SK-N-SH (cell line): Measurements from ENCODE around the gene ATP6V0E1. TPM values are rescaled to one million over a fixed set of nuclear protein-coding genes. Genes with fewer than 3 reads are reported as not detected.

ENCODE experiments used
- CTCF ChIA-PET: fragments of 300-600, 350-600 bp; formaldehyde crosslinking; extraction: SDS; loops from one replicate; lab custom pipeline; 2021; lab: Yijun Ruan, JAX
- POLR2A ChIA-PET: fragments of 350-600 bp; sonication (Branson Sonifier 250); formaldehyde crosslinking; extraction: SDS; loops from one replicate; lab custom pipeline; 2020; ENCODE audit warnings: antibody characterized with exemption, inconsistent platforms; lab: Yijun Ruan, JAX
- DNase-seq: peaks from one replicate; pipeline ENCODE4 v3.0.0; 2012
- H2AFZ ChIP-seq: fragments of 200-600 bp; sonication (generic); 2 replicates; pipeline ENCODE4 v1.8.1; 2016; ENCODE audit warnings: antibody characterized with exemption, mild to moderate bottlenecking, low read depth
- H3F3A ChIP-seq: fragments of 200-600 bp; sonication (generic); replicated peaks from 2 replicates; pipeline ENCODE3; 2016; ENCODE audit warnings: antibody characterized with exemption, mild to moderate bottlenecking; ENCODE audit not compliant: insufficient read depth
- H3K27ac ChIP-seq, 2 experiments: fragments of 200-500 bp in 1 of 2; fragments of 200-600 bp in 1 of 2; sonication (Bioruptor generic) in 1 of 2; sonication (generic), shearing (Covaris generic) in 1 of 2; 2 replicates each; pipeline versions ENCODE4 v1.5.1 to v1.6.1; 2014 to 2016; ENCODE audit warnings: low read depth in 2 of 2, inconsistent platforms in 1 of 2, low read length in 1 of 2, mild to moderate bottlenecking in 1 of 2, mixed read lengths in 1 of 2
- H3K27me3 ChIP-seq: fragments of 200-600 bp; sonication (generic), shearing (Covaris generic); 2 replicates; pipeline ENCODE4 v1.6.1; 2016; ENCODE audit warnings: mixed run types; ENCODE audit not compliant: insufficient read depth
- H3K36me3 ChIP-seq, 2 experiments: fragments of 200-500 bp in 1 of 2; fragments of 200-600 bp in 1 of 2; sonication (Bioruptor generic) in 1 of 2; sonication (generic) in 1 of 2; replicated peaks in 1 of 2; 2 replicates each; pipeline versions ENCODE3 to v1.5.1; 2014 to 2016; ENCODE audit warnings: low read length in 1 of 2, mild to moderate bottlenecking in 1 of 2; ENCODE audit not compliant: insufficient read depth in 2 of 2, control insufficient read depth in 1 of 2
- H3K4me1 ChIP-seq, 2 experiments: fragments of 200-500 bp in 1 of 2; fragments of 200-600 bp in 1 of 2; sonication (Bioruptor generic) in 1 of 2; sonication (generic), shearing (Covaris generic) in 1 of 2; 2 replicates each; pipeline versions ENCODE4 v1.5.1 to v1.6.1; 2014 to 2016; ENCODE audit warnings: low read depth in 1 of 2, low read length in 1 of 2, mixed run types in 1 of 2; ENCODE audit not compliant: insufficient read depth in 2 of 2, control insufficient read depth in 1 of 2
- H3K4me2 ChIP-seq: fragments of 200-600 bp; sonication (generic), shearing (Covaris generic); 2 replicates; pipeline ENCODE4 v1.6.1; 2017; ENCODE audit warnings: mixed run types
- H3K4me3 ChIP-seq, 2 experiments: fragments of 200-500 bp in 1 of 2; fragments of 200-600 bp in 1 of 2; sonication (Bioruptor generic) in 1 of 2; sonication (generic), shearing (Covaris generic) in 1 of 2; 2 replicates each; pipeline versions ENCODE4 v1.5.1 to v1.8.1; 2014 to 2016; ENCODE audit warnings: low read depth in 2 of 2, inconsistent platforms in 1 of 2, low read length in 1 of 2, mild to moderate bottlenecking in 1 of 2, mixed read lengths in 1 of 2, moderate library complexity in 1 of 2
- H3K79me2 ChIP-seq: fragments of 200-600 bp; sonication (generic); 2 replicates; pipeline ENCODE4 v1.8.1; 2017; ENCODE audit warnings: mild to moderate bottlenecking; ENCODE audit not compliant: insufficient read depth
- H3K9ac ChIP-seq: fragments of 200-600 bp; sonication (generic); 2 replicates; pipeline ENCODE4 v1.6.1; 2017; ENCODE audit warnings: mixed run types
- H3K9me2 ChIP-seq: fragments of 200-600 bp; sonication (generic); 2 replicates; pipeline ENCODE4 v1.6.1; 2017; ENCODE audit warnings: mixed run types
- H3K9me3 ChIP-seq: fragments of 200-600 bp; sonication (generic); 2 replicates; pipeline ENCODE4 v1.6.1; 2017; ENCODE audit warnings: mixed run types, mild to moderate bottlenecking, moderate library complexity
- H4K20me1 ChIP-seq: fragments of 200-600 bp; sonication (generic); 2 replicates; pipeline ENCODE4 v1.6.1; 2017; ENCODE audit warnings: mild to moderate bottlenecking, mixed run types; ENCODE audit not compliant: insufficient read depth
- CHD2 ChIP-seq: fragments of 150-350 bp; IDR thresholded peaks from 2 replicates; pipeline ENCODE4 v1.6.1; 2018; ENCODE audit warnings: low read length; ENCODE audit not compliant: partially characterized antibody
- EP300 ChIP-seq, 2 experiments: IDR thresholded peaks; 2 replicates each; pipeline versions ENCODE4 v1.4.0 to v1.6.1; 2012; ENCODE audit warnings: borderline replicate concordance in 1 of 2, low read depth in 1 of 2, low read length in 1 of 2
- GATA2 ChIP-seq: sonication (generic); formaldehyde crosslinking; IDR thresholded peaks from 2 replicates; pipeline ENCODE4 v1.5.0; 2020; ENCODE audit warnings: mild to moderate bottlenecking, missing genetic modification reagents
- JUND ChIP-seq: IDR thresholded peaks from 2 replicates; pipeline ENCODE4 v1.4.0; 2012
- MXI1 ChIP-seq: IDR thresholded peaks from 2 replicates; pipeline ENCODE4 v1.6.1; 2012; ENCODE audit warnings: mild to moderate bottlenecking, low read depth, low read length, improper control_type of control experiment
- NRF1 ChIP-seq: IDR thresholded peaks from 2 replicates; pipeline ENCODE4 v1.6.1; 2012; ENCODE audit warnings: low read depth, mild to moderate bottlenecking, low read length
- RFX5 ChIP-seq: IDR thresholded peaks from 2 replicates; pipeline ENCODE4 v1.6.1; 2012; ENCODE audit warnings: mild to moderate bottlenecking, improper control_type of control experiment, low read length
- RXRA ChIP-seq: IDR thresholded peaks from 2 replicates; pipeline ENCODE4 v1.4.0; 2012; ENCODE audit warnings: low read depth, mild to moderate bottlenecking, borderline replicate concordance
- SIN3A ChIP-seq: IDR thresholded peaks from 2 replicates; pipeline ENCODE4 v1.6.1; 2012; ENCODE audit warnings: low read depth, mild to moderate bottlenecking, low read length, moderate library complexity, borderline replicate concordance
- SMC3 ChIP-seq: IDR thresholded peaks from 2 replicates; pipeline ENCODE4 v1.6.1; 2012; ENCODE audit warnings: low read depth, low read length, improper control_type of control experiment
- TEAD4 ChIP-seq: IDR thresholded peaks from 2 replicates; pipeline ENCODE4 v1.4.0; 2012; ENCODE audit warnings: mild to moderate bottlenecking, borderline replicate concordance; ENCODE audit not compliant: insufficient read depth
- WGBS: methylation state at CpG from one replicate; pipeline ENCODE4 v1.1.6; 2017; ENCODE audit warnings: low lambda C conversion rate; 5-methylcytosine and 5-hydroxymethylcytosine counted together
- polyA plus RNA-seq, 3 experiments: library from polyadenylated mRNA; depleted of rRNA; stranded (reverse); fragments of >200 nt; gene quantifications; 2 replicates each; pipeline ENCODE4 v1.2.3, GENCODE V29; 2012
- TF ChIP-seq, protein P1 (sequence below): IDR thresholded peaks from 2 replicates; pipeline ENCODE4 v1.4.0; 2012; ENCODE audit warnings: low read depth, borderline replicate concordance
- TF ChIP-seq, protein P2 (sequence below): fragments of 150-350 bp; IDR thresholded peaks from 2 replicates; pipeline ENCODE4 v1.6.1; 2016; ENCODE audit warnings: mild to moderate bottlenecking, low read depth, low read length
- TF ChIP-seq, protein P3 (sequence below): IDR thresholded peaks from 2 replicates; pipeline ENCODE4; 2012

Gene ATP6V0E1
- polyA plus RNA-seq, 1 of the 3 experiments (the other 2 are of a cell fraction) = 243 TPM

DNA sequence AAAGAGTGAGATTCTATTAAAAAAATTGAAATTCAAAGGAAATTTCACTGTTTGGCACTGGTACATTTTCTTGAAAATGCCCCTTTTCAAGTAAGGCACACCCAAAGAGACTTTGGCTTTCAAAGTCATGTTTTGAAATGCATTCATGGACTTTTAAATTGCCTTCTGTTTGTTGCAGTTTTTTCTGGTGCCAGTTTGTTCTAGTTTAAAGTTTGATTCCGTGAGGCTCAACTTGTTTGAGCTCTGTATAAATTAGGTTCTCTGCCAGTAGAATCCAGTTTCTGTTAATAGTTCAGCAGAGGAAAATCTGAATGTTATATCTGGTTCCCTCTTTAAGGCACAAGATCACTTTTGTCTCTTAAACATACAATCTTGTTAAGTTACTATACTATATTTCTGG lies 16.4 kb downstream of the ATP6V0E1 start:
- TF ChIP-seq JUND = no peak
- TF ChIP-seq MXI1 = no peak
- no peak for TF ChIP-seq GATA2 (CRISPR knock-in tag)
- no peak for TF ChIP-seq TEAD4
- TF ChIP-seq, protein P1, sequence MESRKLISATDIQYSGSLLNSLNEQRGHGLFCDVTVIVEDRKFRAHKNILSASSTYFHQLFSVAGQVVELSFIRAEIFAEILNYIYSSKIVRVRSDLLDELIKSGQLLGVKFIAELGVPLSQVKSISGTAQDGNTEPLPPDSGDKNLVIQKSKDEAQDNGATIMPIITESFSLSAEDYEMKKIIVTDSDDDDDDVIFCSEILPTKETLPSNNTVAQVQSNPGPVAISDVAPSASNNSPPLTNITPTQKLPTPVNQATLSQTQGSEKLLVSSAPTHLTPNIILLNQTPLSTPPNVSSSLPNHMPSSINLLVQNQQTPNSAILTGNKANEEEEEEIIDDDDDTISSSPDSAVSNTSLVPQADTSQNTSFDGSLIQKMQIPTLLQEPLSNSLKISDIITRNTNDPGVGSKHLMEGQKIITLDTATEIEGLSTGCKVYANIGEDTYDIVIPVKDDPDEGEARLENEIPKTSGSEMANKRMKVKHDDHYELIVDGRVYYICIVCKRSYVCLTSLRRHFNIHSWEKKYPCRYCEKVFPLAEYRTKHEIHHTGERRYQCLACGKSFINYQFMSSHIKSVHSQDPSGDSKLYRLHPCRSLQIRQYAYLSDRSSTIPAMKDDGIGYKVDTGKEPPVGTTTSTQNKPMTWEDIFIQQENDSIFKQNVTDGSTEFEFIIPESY = no peak
- TF ChIP-seq SIN3A = no peak
- no peak for TF ChIP-seq CHD2
- TF ChIP-seq NRF1 = no peak
- TF ChIP-seq, protein P2, sequence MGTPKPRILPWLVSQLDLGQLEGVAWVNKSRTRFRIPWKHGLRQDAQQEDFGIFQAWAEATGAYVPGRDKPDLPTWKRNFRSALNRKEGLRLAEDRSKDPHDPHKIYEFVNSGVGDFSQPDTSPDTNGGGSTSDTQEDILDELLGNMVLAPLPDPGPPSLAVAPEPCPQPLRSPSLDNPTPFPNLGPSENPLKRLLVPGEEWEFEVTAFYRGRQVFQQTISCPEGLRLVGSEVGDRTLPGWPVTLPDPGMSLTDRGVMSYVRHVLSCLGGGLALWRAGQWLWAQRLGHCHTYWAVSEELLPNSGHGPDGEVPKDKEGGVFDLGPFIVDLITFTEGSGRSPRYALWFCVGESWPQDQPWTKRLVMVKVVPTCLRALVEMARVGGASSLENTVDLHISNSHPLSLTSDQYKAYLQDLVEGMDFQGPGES = no peak
- Histone ChIP-seq H3K27me3 (no peaks in the 10 kb centered on the region), H2AFZ (no peak overlapping the region), H4K20me1 (peaks cover 37% of the 10 kb centered on the region), H3K9me3 (no peaks in the 10 kb centered on the region), H3K79me2 (peaks cover 100% of the 10 kb centered on the region), H3K36me3 (peaks cover 3 to 34% of the 10 kb centered on the region in 2 experiments), H3K9me2 (no peaks in the 10 kb centered on the region), H3K4me2 (no peak overlapping the region), H3K4me1 (peaks cover 3 to 4% of the 10 kb centered on the region in 2 experiments; a peak in 1 of 4 replicates), H3K27ac (no peak overlapping the region), H3F3A (peaks cover 5% of the 10 kb centered on the region), H3K9ac (no peak overlapping the region), H3K4me3 (no peak overlapping the region)
- ChIA-PET POLR2A (no interaction called here), CTCF (interaction anchor here (0.5 to 0.6 kb wide), 2 partner anchors 293 to 1827 kb away, joined by 3 read pairs; no protein-coding TSS in a partner anchor)
- no peak for DNase-seq
- 100% methylated on average over 1 of the region's 1 CpG for WGBS

DNA sequence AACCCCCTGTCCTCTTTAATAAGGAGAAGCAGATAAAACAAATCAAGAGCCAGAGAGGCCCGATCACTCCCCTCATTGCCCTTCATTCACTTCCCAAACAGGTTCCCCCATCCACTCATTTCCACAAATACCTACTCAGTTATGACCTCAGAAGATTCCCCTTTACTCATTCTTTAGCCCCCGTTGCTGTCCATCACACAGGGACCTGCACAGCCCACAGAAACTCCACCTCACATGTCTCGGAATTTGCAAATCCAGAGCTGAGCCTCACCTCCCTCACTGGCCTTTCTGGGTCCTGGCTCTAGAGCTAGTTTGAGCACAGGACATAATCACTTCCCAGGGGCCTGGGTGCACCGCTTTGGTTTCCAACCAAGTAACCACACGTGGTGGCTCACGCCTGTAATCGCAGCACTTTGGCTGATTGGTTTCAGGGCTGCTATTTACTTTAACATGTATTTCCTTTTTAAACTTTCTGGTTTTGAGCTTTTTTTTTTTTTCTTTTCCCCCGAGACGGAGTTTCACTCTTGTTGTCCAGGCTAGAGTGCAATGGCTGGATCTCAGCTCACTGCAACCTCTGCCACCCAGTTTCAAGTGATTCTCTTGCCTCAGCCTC lies 17.8 kb downstream of the ATP6V0E1 start:
- Histone ChIP-seq H4K20me1 (peaks cover 51% of the 10 kb centered on the region), H2AFZ (no peak overlapping the region), H3K9me2 (no peaks in the 10 kb centered on the region), H3K9me3 (no peaks in the 10 kb centered on the region), H3K27me3 (no peaks in the 10 kb centered on the region), H3K4me3 (no peak overlapping the region), H3K4me1 (peaks cover 3 to 4% of the 10 kb centered on the region in 2 experiments; a peak in 1 of 4 replicates), H3K79me2 (peaks cover 100% of the 10 kb centered on the region), H3K9ac (no peak overlapping the region), H3F3A (peaks cover 5% of the 10 kb centered on the region), H3K36me3 (peaks cover 3 to 26% of the 10 kb centered on the region in 2 experiments), H3K4me2 (no peak overlapping the region), H3K27ac (no peak overlapping the region)
- no peak for TF ChIP-seq RXRA
- TF ChIP-seq TEAD4 = no peak
- no peak for TF ChIP-seq EP300 (IDR thresholded peaks at IDR 0.05; ENCODE audit: borderline replicate concordance in 1 of 2, low read depth in 1 of 2, low read length in 1 of 2)
- TF ChIP-seq, protein P3, sequence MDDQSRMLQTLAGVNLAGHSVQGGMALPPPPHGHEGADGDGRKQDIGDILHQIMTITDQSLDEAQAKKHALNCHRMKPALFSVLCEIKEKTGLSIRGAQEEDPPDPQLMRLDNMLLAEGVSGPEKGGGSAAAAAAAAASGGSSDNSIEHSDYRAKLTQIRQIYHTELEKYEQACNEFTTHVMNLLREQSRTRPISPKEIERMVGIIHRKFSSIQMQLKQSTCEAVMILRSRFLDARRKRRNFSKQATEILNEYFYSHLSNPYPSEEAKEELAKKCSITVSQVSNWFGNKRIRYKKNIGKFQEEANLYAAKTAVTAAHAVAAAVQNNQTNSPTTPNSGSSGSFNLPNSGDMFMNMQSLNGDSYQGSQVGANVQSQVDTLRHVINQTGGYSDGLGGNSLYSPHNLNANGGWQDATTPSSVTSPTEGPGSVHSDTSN = no peak
- TF ChIP-seq, protein P1 = no peak
- TF ChIP-seq SMC3 = no peak
- no peak for TF ChIP-seq RFX5
- TF ChIP-seq MXI1 = no peak
- ChIA-PET CTCF (no interaction called here), POLR2A (no interaction called here)
- WGBS = 96% methylated on average over 9 of the region's 9 CpGs
- no peak for DNase-seq
